Thyroid gland (tissue), 4 donors: ENCODE measurements around the gene NCF2. TPM values are rescaled to one million over a fixed set of nuclear protein-coding genes. Genes with fewer than 3 reads are reported as not detected.

Experiments
- DNase-seq, 2 donors: peaks; one replicate each; pipeline ENCODE4 v3.0.0-alpha.2; 2019
- H3K27ac ChIP-seq, 3 donors: fragments of 200-600 bp; sonication (generic); 1 replicate in 2 of 3; 2 replicates in 1 of 3; pipeline ENCODE4 v1.5.1; 2016 to 2019; ENCODE audit warnings: mild to moderate bottlenecking in 1 of 3, moderate library complexity in 1 of 3
- H3K27me3 ChIP-seq: fragments of 200-600 bp; sonication (generic); one replicate; pipeline ENCODE4 v1.5.1; 2019
- H3K36me3 ChIP-seq, 2 donors: fragments of 200-600 bp; sonication (generic); one replicate each; pipeline ENCODE4 v1.5.1; 2016 to 2019
- H3K4me1 ChIP-seq, 2 donors: fragments of 200-600 bp; sonication (generic); one replicate each; pipeline ENCODE4 v1.5.1; 2017 to 2019
- H3K4me3 ChIP-seq, 3 donors: fragments of 200-600 bp; sonication (generic); replicated peaks in 1 of 3; 1 replicate in 2 of 3; 2 replicates in 1 of 3; pipeline ENCODE4 v1.5.1; 2016; ENCODE audit warnings: mild to moderate bottlenecking in 1 of 3
- H3K9me3 ChIP-seq: fragments of 200-600 bp; sonication (generic); one replicate; pipeline ENCODE4 v1.5.1; 2017
- CTCF ChIP-seq, 6 experiments: fragments of 200-600 bp in 3 of 6; fragments of 450-650 bp in 3 of 6; sonication (generic) in 3 of 6; IDR thresholded peaks; one replicate each; pipeline ENCODE4 v1.5.1; 2016 to 2019; ENCODE audit warnings: antibody characterized with exemption in 6 of 6, mild to moderate bottlenecking in 2 of 6, inconsistent platforms in 1 of 6, moderate library complexity in 1 of 6
- POLR2A ChIP-seq, 2 donors: fragments of 450-650 bp; IDR thresholded peaks; one replicate each; pipeline ENCODE4 v1.6.1; 2017; ENCODE audit warnings: antibody characterized with exemption in 2 of 2, mild to moderate bottlenecking in 2 of 2, moderate library complexity in 1 of 2
- WGBS, 2 donors: methylation state at CpG; one replicate each; pipeline ENCODE4 v1.1.5; 2017; 5-methylcytosine and 5-hydroxymethylcytosine counted together
- intact Hi-C: fragments of 100-400 bp; cut with DNase I; formaldehyde crosslinking; loops from one replicate; pipeline ENCODE4 v1.15.1; 2023
- total RNA-seq, 4 donors: library from RNA; depleted of rRNA; stranded (reverse); fragments of >200 nt; gene quantifications; one replicate each; pipeline ENCODE4 v1.2.3, GENCODE V29; 2016

NCF2 gene
- total RNA-seq, 4 donors from 2014 or later = 3.5 to 9.8 (median 4.5) TPM

GRCh38 chr1:183635606-183636333 is 45.5 kb upstream of the NCF2 start, which contains the start of gene ARPC5:
ARPC5 (minus strand) TSS chr1:183635783; CDS start chr1:183635659, 124 bp downstream.
- 0% methylated on average over 19 to 28 of the region's 65 CpGs for WGBS, 2 donors
- peak; percentile 96 for DNase-seq
- no peak for TF ChIP-seq CTCF (IDR thresholded peaks at IDR 0.05)
- TF ChIP-seq POLR2A (IDR thresholded peaks at IDR 0.05) = peak; percentile 61 to 98
- H3K9me3 ChIP-seq = no peaks in the 10 kb centered on the region
- peaks cover 25 to 32% of the 10 kb centered on the region in 2 donors for H3K4me1 ChIP-seq
- H3K4me3 ChIP-seq = peak within 1 kb of the TSS; percentile 79 to 83 (median 82)
- H3K36me3 ChIP-seq = no peaks in the 10 kb centered on the region
- H3K27ac ChIP-seq = peak within 1 kb of the TSS; percentile 95 to 96 (median 96)
- intact Hi-C loops = loop anchor here (5.0 kb wide), 1 partner anchor 163 kb away; the partner anchor contains the start of gene SMG7
- H3K27me3 ChIP-seq = no peaks in the 10 kb centered on the region

DNA sequence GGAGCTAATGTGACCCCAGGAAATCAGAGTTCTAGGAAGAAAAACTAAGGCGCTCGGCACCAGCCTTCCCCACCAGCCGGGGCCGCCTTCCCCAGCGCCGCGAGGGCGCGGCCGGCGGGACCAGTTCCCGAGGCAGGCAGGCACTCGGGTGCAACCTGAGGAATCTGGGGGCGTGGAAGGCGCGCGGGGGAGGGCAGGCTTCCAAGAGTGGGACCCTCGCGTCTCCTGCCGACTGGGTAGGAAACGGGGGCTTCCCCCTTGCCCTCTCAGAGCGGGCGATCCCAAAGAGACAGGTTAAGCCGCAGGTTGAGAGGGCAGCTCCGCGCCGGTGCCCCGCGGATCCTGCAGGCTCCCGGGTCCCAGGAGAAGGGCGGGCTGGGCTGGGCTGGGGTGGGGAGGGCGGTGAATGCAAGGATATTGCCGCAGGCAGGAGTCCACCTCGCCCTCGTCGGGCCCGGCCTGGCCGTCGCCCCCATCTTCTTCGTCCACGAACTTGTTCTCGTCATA is 44.9 kb upstream of the NCF2 start:
- intact Hi-C loops = loop anchor here (5.0 kb wide), 1 partner anchor 163 kb away; the partner anchor contains the start of gene SMG7
- peak; percentile 58 to 61 for DNase-seq
- Histone ChIP-seq H3K4me1 (peaks cover 27 to 32% of the 10 kb centered on the region in 2 donors), H3K27ac (peak overlapping the region; percentile 95 to 96 (median 96)), H3K4me3 (peak overlapping the region; percentile 40 to 82 (median 79)), H3K27me3 (no peaks in the 10 kb centered on the region), H3K9me3 (no peaks in the 10 kb centered on the region), H3K36me3 (peaks cover 0 to 2% of the 10 kb centered on the region in 2 donors)
- TF ChIP-seq POLR2A (IDR thresholded peaks at IDR 0.05) (no peak), CTCF (IDR thresholded peaks at IDR 0.05) (no peak)
- WGBS, 2 donors = 0% methylated on average over 10 to 19 of the region's 42 CpGs

- peak overlapping the region in 2 of 3 donors; percentile 79 to 82 for H3K4me3 ChIP-seq
- no peak for DNase-seq
- 3 to 4% methylated on average over 10 of the region's 10 CpGs for WGBS, 2 donors
- intact Hi-C loops = loop anchor here (5.0 kb wide), 1 partner anchor 162 kb away; the partner anchor contains the start of gene SMG7
- no peaks in the 10 kb centered on the region for H3K9me3 ChIP-seq
- no peaks in the 10 kb centered on the region for H3K27me3 ChIP-seq
- peaks cover 3 to 8% of the 10 kb centered on the region in 2 donors for H3K36me3 ChIP-seq
- peak overlapping the region; percentile 95 to 96 (median 96) for H3K27ac ChIP-seq
- no peak for TF ChIP-seq POLR2A (IDR thresholded peaks at IDR 0.05)
- TF ChIP-seq CTCF (IDR thresholded peaks at IDR 0.05) = no peak
- H3K4me1 ChIP-seq = peaks cover 27 to 32% of the 10 kb centered on the region in 2 donors
Measured at GRCh38 chr1:183634429-183635065, 44.3 kb upstream of the NCF2 start.

- DNase-seq = peak; percentile 17 to 19
- WGBS, 2 donors = 0 to 3% methylated on average over 1 of the region's 1 CpG
- H3K36me3 ChIP-seq = peaks cover 9% of the 10 kb centered on the region in 2 donors
- peak overlapping the region in 2 of 3 donors; percentile 79 to 82 for H3K4me3 ChIP-seq
- TF ChIP-seq CTCF (IDR thresholded peaks at IDR 0.05) = peak in 4 of 6 experiments; percentile 32 to 64 (median 48)
- TF ChIP-seq POLR2A (IDR thresholded peaks at IDR 0.05) = peak in 1 of 2 donors; percentile 79
- intact Hi-C loops = no loop called here
- H3K4me1 ChIP-seq = peaks cover 27 to 32% of the 10 kb centered on the region in 2 donors
- no peaks in the 10 kb centered on the region for H3K27me3 ChIP-seq
- H3K9me3 ChIP-seq = no peaks in the 10 kb centered on the region
- H3K27ac ChIP-seq = peak overlapping the region; percentile 34 to 96 (median 95)
Measured at GRCh38 chr1:183633676-183634343, 43.6 kb upstream of the NCF2 start.
